NCI-H2196 (cell line): ENCODE data around the gene WSB2.
"Not testable (repeated sequence)": the region's sequence is repeated elsewhere in the genome, so short reads cannot be mapped to it uniquely, and the experiment has no call there.

Experiments
- DNase-seq: peaks from one replicate; lab custom pipeline; 2025; ENCODE audit not compliant: unreplicated experiment; lab: John Stamatoyannopoulos, UW

WSB2 gene

DNA sequence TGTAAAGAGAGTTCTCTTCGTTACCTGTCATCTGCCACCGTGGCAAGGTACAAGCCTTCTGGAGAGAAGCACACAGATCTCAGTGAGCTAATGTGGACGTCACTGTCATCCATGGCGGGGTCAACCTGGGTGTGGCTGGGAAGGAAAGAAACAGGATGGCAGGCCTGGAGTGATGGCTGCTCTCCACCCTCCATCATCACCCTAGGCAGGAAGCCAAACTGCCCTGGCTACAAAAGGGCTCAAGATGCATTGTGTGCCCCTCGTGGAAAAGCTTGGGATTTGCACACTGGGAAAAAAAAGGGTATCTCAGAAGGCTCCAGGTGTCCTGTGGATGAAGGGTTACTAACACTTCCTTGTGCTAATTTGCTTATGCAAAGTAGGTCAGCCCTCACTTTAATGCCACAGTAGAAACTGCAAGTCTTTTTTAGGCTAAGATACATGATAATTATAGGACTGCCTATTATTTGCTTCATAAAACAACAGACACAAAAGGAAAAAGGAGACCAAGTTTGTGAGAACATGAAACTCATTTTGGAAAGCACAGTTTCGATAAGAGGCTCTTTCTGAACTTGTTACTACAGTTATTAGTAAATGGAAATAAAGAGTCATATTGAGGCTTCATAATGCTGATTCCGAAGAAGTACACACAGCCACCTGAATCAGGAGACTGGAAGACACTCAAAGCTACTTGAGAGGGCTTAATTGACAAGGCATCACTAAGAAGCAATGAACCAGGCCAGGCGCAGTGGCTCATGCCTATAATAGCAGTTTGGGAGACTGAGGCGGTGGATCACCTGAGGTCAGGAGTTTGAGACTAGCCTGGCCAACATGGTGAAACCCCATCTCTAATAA, 25.6 kb downstream of the WSB2 start:
- peak; percentile 27 for DNase-seq

DNA sequence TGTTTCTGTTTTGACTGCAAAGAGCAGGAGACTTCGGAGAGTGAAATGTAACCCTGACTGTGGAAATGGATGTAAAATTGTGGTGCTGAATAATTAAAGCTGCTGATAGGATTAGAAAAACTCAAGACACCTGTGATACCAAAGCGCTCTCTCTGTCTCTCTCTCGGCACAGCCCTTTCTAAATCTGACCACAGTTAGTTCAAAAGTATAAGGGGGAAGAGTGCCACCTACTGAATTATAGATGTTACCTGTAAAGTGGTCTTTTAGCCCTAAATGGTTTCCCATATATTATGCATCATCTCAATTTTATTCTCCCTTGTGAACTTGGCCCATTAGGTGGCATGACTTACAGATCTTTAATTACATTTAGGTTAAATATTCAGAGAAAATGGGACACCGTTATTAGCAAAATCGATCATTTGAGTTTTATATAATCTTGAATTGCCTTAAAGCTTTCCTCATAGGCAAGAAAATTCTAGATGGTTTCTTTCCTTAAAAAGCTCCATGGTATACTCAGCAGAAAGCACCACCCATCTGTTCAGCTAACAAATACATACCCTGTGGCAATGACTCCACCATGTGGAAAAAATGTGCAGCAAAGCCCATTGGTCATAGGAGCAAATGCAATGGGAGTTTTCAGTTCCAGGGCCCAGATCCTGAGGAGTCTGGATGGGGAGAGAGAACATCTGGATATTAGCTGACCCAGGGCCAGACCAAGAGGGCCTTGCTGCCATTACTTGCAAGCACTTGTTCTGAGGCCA, 26.4 kb downstream of the WSB2 start:
- peak; percentile 70 for DNase-seq

DNA sequence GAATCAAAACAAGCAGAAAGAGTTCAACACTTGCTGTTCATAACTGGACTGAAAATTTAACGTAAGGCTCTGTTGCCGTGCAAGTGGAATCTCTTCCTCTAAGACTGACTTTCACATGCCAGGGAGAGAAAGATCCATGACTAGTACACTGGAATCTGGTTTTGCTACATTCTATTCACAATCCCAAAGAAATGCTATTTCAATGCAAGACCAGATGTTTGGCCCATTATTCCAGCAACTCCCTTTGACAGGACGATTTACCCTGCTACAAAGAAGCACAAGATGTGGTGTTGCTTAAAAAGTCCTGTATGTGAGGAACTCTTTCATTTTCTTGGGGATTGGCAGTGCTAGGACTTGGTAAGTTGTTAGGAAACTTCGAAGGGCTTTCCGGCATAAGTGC, 27.1 kb downstream of the WSB2 start:
- no peak for DNase-seq

- DNase-seq, result no peak
These were observed 27.7 kb downstream of the WSB2 start for GRCh38 chr12:118033323-118033722.

- no peak for DNase-seq
These were observed 28.8 kb downstream of the WSB2 start for GRCh38 chr12:118032188-118032587.

DNA sequence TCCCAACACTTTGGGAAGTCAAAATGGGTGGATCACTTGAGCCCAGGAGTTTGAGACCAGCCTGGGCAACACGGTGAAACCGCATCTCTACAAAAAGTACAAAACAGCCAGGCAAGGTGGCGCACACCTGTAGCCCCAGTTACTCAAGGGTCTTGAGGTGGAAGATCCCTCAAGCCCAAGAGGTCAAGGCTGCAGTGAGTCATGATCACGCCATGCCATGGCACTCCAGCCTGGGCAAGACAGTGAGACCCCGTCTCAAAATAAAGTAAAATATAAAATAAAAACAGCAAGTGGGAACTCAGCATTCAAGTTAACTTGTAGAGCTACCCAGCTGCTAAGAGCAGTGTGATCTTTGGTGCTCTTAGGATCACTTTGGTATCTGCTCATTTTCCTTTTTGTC, 31.8 kb downstream of the WSB2 start:
- no peak for DNase-seq

DNA sequence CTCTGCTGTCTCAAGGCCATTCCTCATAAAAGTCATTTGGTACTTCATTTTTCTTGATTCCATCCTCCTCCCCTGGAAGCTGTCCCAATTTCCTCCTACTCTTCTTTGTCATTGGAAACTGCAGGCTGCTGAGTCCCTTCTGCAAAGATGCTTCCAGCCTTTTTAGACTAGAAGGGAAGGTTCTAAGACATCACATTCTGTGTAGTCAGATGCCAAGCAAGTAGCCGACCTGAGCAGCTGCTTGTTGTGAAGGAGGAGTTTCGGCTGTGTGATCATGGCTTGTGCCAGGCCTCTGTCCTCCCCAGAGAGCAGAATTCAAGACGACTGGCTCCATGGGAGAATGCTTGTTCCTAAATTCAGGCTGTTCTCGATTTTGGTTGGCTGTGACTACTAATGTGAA, 35.8 kb downstream of the WSB2 start:
- no peak for DNase-seq

DNA sequence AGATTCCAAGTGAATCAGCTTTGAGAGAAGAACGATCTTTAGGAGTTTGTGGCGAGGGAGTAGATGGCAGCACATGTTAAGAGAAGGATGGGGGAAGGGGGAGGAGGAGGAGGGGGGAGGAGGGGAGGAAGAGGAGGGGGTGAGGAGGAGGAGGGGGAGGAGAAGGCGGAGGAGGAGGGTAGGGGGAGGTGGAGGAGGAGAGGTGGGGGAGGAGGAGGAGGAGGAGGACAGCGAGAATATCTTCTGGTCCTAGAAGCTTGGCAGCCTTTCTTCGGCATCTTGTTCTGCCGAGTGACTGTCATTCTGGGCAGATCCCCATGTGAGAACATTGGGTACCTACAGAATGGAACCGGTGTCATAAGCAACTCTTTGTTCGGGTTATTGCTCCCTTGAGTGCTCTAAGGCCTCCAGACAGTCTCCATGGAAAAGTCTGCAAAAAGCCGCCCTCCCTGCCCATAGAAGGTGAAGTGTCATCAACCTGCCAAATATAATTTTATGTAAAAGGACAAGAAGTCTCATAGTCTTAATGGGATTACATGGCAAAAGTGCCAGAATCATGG, 37.6 kb downstream of the WSB2 start:
- no peak for DNase-seq

GRCh38 chr12:118022728-118023109, 38.3 kb downstream of the WSB2 start:
- DNase-seq, result no peak

DNA sequence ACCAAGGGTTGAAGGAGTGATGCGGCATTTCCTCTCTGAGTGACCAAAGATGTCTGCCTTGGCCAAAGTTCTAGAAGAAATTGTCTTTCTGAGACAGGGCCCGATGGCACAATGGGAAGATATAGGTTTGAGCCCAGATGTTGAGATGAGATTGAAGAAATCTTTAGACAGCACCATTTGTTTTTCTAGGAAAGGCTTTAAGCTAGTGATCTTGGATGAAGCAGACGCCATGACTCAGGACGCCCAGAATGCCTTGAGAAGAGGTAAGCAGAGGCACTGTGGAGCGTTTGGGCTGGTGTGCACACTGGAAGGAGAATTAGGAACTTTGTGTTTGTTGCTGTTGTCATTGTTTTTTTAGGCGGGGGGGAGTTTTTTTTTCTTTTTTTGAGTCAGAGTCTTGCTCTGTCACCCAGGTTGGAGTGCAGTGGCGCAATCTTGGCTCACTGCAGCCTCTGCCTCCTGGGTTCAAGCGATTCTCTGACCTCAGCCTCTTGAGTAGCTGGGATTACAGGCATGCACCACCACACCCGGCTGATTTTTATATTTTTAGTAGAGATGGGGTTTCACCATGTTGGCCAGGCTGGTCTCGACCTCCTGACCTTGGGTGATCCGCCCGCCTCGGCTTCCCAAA, 38.8 kb downstream of the WSB2 start:
- not testable (repeated sequence) for DNase-seq

DNA sequence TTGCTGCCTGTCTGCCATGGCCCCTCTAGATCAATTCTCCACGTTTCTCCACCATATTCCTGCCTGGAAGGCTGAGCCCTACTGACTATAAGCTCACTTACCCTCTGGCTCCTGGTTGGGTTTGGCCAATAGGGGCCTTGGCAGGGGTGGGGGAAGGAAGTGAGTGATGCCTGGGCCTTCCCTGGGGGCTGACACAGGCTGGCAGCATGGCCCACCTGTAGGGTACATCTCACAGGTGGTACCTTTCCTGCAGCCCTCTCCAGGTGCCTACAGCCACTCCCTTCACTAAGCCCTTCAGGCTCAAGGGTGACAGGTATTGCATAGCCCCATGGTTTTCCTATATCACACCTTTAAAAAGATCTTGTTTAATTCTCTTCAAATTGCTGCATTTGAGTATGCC, 40.9 kb downstream of the WSB2 start:
- no peak for DNase-seq

GRCh38 chr12:118017926-118018325, 43.1 kb downstream of the WSB2 start:
- no peak for DNase-seq

- DNase-seq, result peak; percentile 99
These were observed 44.3 kb downstream of the WSB2 start, which contains the start of gene RFC5 for GRCh38 chr12:118016424-118017264. TSS of gene RFC5 (plus strand) at chr12:118016703. CDS start at chr12:118016828, 125 bp downstream.

DNA sequence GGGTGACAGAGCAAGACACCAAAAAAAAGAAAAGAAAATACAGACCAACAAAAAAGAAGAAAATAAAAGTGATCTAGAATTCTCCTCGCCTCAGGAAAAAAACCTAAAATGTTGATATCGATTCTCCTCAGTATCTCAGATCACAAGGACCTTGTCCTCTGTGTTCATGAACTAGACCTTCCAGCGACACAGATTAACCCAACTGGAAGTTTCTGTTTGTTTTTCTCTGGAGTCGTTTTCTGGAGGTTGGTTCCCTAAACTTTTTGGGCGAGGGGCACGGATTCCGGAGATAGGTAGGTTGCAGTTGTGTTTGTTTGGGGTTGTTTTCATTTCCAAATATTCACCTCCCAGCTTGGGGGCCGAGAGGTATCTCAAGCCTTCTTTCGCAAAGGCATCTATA, 45.0 kb downstream of the WSB2 start:
- DNase-seq, result no peak

- DNase-seq, result no peak
These were observed 45.7 kb downstream of the WSB2 start for GRCh38 chr12:118015306-118015705.

GRCh38 chr12:118013283-118013682, 47.7 kb downstream of the WSB2 start:
- no peak for DNase-seq

DNA sequence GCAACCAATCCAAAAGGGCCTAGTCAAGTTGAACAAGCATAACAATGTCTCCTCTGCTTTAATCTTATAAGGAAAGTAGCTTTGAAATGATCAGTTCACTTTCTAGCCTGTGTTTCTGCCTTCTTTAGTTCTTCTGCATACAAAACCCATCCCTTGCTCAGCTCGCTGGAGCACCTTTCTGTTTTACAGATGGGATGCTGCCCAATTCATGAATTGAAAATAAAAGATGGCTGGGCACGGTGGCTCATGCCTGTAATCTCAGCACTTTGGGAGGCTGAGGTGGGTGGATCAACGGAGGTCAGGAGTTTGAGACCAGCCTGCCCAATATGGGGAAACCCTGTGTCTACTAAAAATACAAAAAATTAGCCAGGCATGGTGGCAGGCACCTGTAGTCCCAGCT, 49.0 kb downstream of the WSB2 start:
- no peak for DNase-seq

GRCh38 chr12:118011377-118011776, 49.6 kb downstream of the WSB2 start:
- no peak for DNase-seq

DNA sequence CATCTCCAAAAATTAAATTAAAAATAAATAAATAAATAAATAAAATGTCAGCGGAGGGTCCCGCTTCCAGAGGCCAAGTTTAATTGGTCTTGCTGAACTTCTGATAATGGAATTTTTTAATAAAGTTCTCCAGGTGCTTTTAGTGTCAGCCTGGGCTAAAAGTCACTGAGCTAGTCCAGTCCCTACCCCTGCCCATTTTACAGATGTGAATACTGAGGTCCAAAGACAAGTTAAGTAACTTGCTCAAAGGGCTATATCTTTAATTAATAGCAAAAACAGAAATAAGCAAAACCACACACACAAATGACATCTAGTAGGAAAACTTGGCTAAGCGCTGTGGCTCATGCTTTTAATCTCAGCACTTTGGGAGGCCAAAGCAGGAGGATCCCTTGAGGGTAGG, 50.1 kb downstream of the WSB2 start:
- DNase-seq, result no peak

- not testable (repeated sequence) for DNase-seq
These were observed 61.2 kb downstream of the WSB2 start for GRCh38 chr12:117999806-118000205.

DNA sequence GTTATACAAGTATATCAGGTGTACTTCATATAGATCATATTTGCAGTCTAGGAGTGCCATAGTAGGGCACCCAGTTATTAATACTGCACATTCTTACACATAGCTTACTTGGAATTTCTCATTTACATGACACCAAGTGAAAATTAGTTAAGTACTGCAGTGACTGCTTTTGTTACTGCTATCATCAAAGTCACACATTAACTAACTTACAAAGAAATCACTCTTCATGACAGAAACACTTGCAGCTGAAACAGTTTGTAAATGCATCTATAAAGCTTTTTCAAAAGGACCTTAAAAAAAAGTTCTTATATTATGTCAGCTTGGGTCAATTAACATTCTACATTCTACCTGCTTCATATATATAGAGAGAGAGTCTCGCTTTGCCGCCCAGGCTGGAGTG, 62.3 kb downstream of the WSB2 start:
- no peak for DNase-seq
